GM23338 (cell line): ENCODE data around the gene EML1. TPM values are rescaled to one million over a fixed set of nuclear protein-coding genes. Genes with fewer than 3 reads are reported as not detected.

Source experiments
- ATAC-seq: fragments of 200-7000 bp; cut with Tn5 transposase; 3 replicates; pipeline ENCODE4 v1.9.1; 2020
- DNase-seq: peaks from one replicate; pipeline ENCODE4 v3.0.0-alpha.2; 2015; ENCODE audit warnings: low spot score
- H2AFZ ChIP-seq: fragments of 200-600 bp; sonication (generic); 2 replicates; pipeline ENCODE4 v1.8.0; 2016; ENCODE audit warnings: antibody characterized with exemption, mild to moderate bottlenecking, moderate library complexity
- H3F3A ChIP-seq: fragments of 200-600 bp; sonication (generic); replicated peaks from 2 replicates; pipeline ENCODE4 v1.8.0; 2017; ENCODE audit warnings: antibody characterized with exemption, mixed run types, low read depth
- H3K27ac ChIP-seq: fragments of 200-600 bp; sonication (generic); 2 replicates; pipeline ENCODE4 v1.6.1; 2016; ENCODE audit warnings: low read depth
- H3K27me3 ChIP-seq: fragments of 200-600 bp; sonication (generic); 2 replicates; pipeline ENCODE4 v1.8.0; 2016; ENCODE audit warnings: mild to moderate bottlenecking, mixed run types, moderate library complexity; ENCODE audit not compliant: insufficient read depth
- H3K36me3 ChIP-seq: fragments of 200-600 bp; sonication (generic); 2 replicates; pipeline ENCODE4 v1.8.0; 2016; ENCODE audit warnings: mild to moderate bottlenecking; ENCODE audit not compliant: insufficient read depth
- H3K4me1 ChIP-seq: fragments of 200-600 bp; sonication (generic); 2 replicates; pipeline ENCODE4 v1.8.0; 2016; ENCODE audit warnings: mild to moderate bottlenecking, moderate library complexity; ENCODE audit not compliant: insufficient read depth
- H3K4me2 ChIP-seq: fragments of 200-600 bp; sonication (generic); 2 replicates; pipeline ENCODE4 v1.7.1; 2017; ENCODE audit warnings: mixed run types
- H3K4me3 ChIP-seq: fragments of 200-600 bp; sonication (generic); 2 replicates; pipeline ENCODE4 v1.6.1; 2016; ENCODE audit warnings: mixed run types
- H3K79me2 ChIP-seq: fragments of 200-600 bp; sonication (generic); replicated peaks from 2 replicates; pipeline ENCODE4 v1.8.0; 2017; ENCODE audit warnings: mild to moderate bottlenecking; ENCODE audit not compliant: insufficient read depth
- H3K9me2 ChIP-seq: fragments of 200-600 bp; sonication (generic); 2 replicates; pipeline ENCODE4 v1.8.0; 2017; ENCODE audit not compliant: insufficient read depth
- H4K20me1 ChIP-seq: fragments of 200-600 bp; sonication (generic); replicated peaks from 2 replicates; pipeline ENCODE4 v1.8.0; 2017; ENCODE audit warnings: mild to moderate bottlenecking; ENCODE audit not compliant: insufficient read depth
- H3K27ac Mint-ChIP-seq: 2 replicates; pipeline ENCODE4 v1.8.0; 2020; ENCODE audit warnings: inconsistent platforms, mild to moderate bottlenecking, moderate library complexity, mixed read lengths
- H3K27me3 Mint-ChIP-seq: 3 replicates; pipeline ENCODE4 v1.8.0; 2022; ENCODE audit warnings: low read depth, mild to moderate bottlenecking, moderate library complexity, mixed read lengths, inconsistent platforms; ENCODE audit not compliant: insufficient read depth, poor library complexity
- H3K36me3 Mint-ChIP-seq: 3 replicates; pipeline ENCODE4 v1.8.0; 2021; ENCODE audit warnings: low read depth, mild to moderate bottlenecking, inconsistent platforms, moderate library complexity, mixed read lengths
- H3K4me1 Mint-ChIP-seq: 3 replicates; pipeline ENCODE4 v1.8.0; 2020; ENCODE audit warnings: mild to moderate bottlenecking, inconsistent platforms, mixed read lengths
- H3K4me3 Mint-ChIP-seq: 3 replicates; pipeline ENCODE4 v1.8.0; 2021; ENCODE audit warnings: moderate library complexity, mild to moderate bottlenecking, inconsistent platforms, mixed read lengths
- H3K9me3 Mint-ChIP-seq: 3 replicates; pipeline ENCODE4 v1.8.0; 2020; ENCODE audit warnings: moderate library complexity, mild to moderate bottlenecking, inconsistent platforms, mixed read lengths
- CREB1 ChIP-seq: fragments of 250-450 bp; sonication (Bioruptor Pico); IDR thresholded peaks from 2 replicates; pipeline ENCODE4 v1.5.0; 2020; ENCODE audit warnings: low read depth, mild to moderate bottlenecking, moderate library complexity
- EZH2 ChIP-seq: fragments of 200-600 bp; sonication (generic); IDR thresholded peaks from one replicate; pipeline ENCODE4 v1.8.0; 2017; ENCODE audit warnings: antibody characterized with exemption, mild to moderate bottlenecking, low read depth; ENCODE audit not compliant: unreplicated experiment
- EZH2phosphoT487 ChIP-seq: fragments of 200-600 bp; sonication (generic); IDR thresholded peaks from one replicate; pipeline ENCODE4 v1.8.1; 2018; ENCODE audit warnings: antibody characterized with exemption; ENCODE audit not compliant: unreplicated experiment
- JUNB ChIP-seq: IDR thresholded peaks from one replicate; pipeline ENCODE4 v1.6.1; 2016; ENCODE audit warnings: antibody characterized with exemption; ENCODE audit not compliant: unreplicated experiment
- NANOG ChIP-seq: IDR thresholded peaks from 2 replicates; pipeline ENCODE4 v1.6.1; 2016; ENCODE audit warnings: antibody characterized with exemption, borderline replicate concordance
- POLR2AphosphoS5 ChIP-seq: IDR thresholded peaks from 2 replicates; pipeline ENCODE4 v1.6.1; 2016; ENCODE audit warnings: antibody characterized with exemption, low read depth
- STAT1 ChIP-seq: IDR thresholded peaks from one replicate; pipeline ENCODE4 v1.6.1; 2016; ENCODE audit warnings: antibody characterized with exemption; ENCODE audit not compliant: unreplicated experiment
- ZNF114 ChIP-seq: fragments of 250-450 bp; sonication (Bioruptor Pico); IDR thresholded peaks from 2 replicates; pipeline ENCODE4 v1.5.0; 2020; ENCODE audit warnings: mild to moderate bottlenecking, moderate library complexity
- polyA plus RNA-seq: library from polyadenylated mRNA; unstranded; fragments of >200 nt; fragmentation: Nextera tagmentation; extraction: Ambion mirVana; gene quantifications from 2 replicates; pipeline ENCODE4 v1.2.1, GENCODE V29; 2016
- total RNA-seq: library from RNA; depleted of rRNA; stranded (reverse); fragments of >200 nt; shearing (Covaris generic); gene quantifications from 2 replicates; pipeline ENCODE4 v1.2.3, GENCODE V29; 2014
- TF ChIP-seq, protein P1 (sequence below): IDR thresholded peaks from 2 replicates; pipeline ENCODE4 v1.6.1; 2016; ENCODE audit warnings: antibody characterized with exemption
- TF ChIP-seq, protein P2 (sequence below): fragments of 250-450 bp; sonication (Bioruptor Pico); IDR thresholded peaks from 2 replicates; pipeline ENCODE4 v1.5.0; 2020; ENCODE audit warnings: mild to moderate bottlenecking, moderate library complexity

The EML1 gene
- total and polyA plus RNA-seq, 2 experiments from 2014 or later, result 7.0 to 18.1 TPM

DNA sequence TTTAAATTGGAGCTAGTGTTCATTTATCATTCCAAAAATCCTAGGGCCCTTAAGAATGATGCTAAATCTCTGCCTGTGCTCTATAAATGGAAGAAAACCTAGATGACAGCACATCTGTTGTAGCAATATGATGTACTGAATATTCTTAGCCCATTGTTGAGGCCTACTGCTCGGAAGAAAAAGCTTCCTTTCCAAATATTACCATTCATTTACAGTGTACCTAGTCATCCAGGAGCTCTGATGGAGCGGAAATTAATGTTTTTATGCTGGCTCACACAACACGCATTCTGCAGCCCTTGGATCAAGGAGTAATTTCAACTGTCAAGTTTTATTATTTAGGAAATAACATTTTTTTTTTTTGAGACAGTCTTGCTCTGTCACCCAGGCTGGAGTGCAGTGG lies 77.4 kb downstream of the EML1 start:
- Histone ChIP-seq H3K4me3 (no peak overlapping the region), H3K79me2 (no peaks in the 10 kb centered on the region)

More for the DNA sequence above, 77.4 kb downstream of the EML1 start:
- H3K9me2 ChIP-seq, result no peaks in the 10 kb centered on the region
- H3K27me3 ChIP-seq, result no peaks in the 10 kb centered on the region
- H3K27me3 Mint-ChIP-seq, result peaks cover 5% of the 10 kb centered on the region
- H3K4me3 Mint-ChIP-seq, result no peak overlapping the region
- H3K4me2 ChIP-seq, result no peak overlapping the region
- H3K36me3 Mint-ChIP-seq, result no peaks in the 10 kb centered on the region; the same call in 2 of the 3 replicates
- H3F3A ChIP-seq, result no peaks in the 10 kb centered on the region
- TF ChIP-seq JUNB (no peak), POLR2AphosphoS5 (no peak), STAT1 (no peak), CREB1 (CRISPR knock-in tag) (no peak), EZH2 (no peak), EZH2phosphoT487 (no peak), ZNF114 (no peak), NANOG (no peak)
- TF ChIP-seq, protein P1, sequence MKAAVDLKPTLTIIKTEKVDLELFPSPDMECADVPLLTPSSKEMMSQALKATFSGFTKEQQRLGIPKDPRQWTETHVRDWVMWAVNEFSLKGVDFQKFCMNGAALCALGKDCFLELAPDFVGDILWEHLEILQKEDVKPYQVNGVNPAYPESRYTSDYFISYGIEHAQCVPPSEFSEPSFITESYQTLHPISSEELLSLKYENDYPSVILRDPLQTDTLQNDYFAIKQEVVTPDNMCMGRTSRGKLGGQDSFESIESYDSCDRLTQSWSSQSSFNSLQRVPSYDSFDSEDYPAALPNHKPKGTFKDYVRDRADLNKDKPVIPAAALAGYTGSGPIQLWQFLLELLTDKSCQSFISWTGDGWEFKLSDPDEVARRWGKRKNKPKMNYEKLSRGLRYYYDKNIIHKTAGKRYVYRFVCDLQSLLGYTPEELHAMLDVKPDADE, result no peak
- TF ChIP-seq, protein P2, sequence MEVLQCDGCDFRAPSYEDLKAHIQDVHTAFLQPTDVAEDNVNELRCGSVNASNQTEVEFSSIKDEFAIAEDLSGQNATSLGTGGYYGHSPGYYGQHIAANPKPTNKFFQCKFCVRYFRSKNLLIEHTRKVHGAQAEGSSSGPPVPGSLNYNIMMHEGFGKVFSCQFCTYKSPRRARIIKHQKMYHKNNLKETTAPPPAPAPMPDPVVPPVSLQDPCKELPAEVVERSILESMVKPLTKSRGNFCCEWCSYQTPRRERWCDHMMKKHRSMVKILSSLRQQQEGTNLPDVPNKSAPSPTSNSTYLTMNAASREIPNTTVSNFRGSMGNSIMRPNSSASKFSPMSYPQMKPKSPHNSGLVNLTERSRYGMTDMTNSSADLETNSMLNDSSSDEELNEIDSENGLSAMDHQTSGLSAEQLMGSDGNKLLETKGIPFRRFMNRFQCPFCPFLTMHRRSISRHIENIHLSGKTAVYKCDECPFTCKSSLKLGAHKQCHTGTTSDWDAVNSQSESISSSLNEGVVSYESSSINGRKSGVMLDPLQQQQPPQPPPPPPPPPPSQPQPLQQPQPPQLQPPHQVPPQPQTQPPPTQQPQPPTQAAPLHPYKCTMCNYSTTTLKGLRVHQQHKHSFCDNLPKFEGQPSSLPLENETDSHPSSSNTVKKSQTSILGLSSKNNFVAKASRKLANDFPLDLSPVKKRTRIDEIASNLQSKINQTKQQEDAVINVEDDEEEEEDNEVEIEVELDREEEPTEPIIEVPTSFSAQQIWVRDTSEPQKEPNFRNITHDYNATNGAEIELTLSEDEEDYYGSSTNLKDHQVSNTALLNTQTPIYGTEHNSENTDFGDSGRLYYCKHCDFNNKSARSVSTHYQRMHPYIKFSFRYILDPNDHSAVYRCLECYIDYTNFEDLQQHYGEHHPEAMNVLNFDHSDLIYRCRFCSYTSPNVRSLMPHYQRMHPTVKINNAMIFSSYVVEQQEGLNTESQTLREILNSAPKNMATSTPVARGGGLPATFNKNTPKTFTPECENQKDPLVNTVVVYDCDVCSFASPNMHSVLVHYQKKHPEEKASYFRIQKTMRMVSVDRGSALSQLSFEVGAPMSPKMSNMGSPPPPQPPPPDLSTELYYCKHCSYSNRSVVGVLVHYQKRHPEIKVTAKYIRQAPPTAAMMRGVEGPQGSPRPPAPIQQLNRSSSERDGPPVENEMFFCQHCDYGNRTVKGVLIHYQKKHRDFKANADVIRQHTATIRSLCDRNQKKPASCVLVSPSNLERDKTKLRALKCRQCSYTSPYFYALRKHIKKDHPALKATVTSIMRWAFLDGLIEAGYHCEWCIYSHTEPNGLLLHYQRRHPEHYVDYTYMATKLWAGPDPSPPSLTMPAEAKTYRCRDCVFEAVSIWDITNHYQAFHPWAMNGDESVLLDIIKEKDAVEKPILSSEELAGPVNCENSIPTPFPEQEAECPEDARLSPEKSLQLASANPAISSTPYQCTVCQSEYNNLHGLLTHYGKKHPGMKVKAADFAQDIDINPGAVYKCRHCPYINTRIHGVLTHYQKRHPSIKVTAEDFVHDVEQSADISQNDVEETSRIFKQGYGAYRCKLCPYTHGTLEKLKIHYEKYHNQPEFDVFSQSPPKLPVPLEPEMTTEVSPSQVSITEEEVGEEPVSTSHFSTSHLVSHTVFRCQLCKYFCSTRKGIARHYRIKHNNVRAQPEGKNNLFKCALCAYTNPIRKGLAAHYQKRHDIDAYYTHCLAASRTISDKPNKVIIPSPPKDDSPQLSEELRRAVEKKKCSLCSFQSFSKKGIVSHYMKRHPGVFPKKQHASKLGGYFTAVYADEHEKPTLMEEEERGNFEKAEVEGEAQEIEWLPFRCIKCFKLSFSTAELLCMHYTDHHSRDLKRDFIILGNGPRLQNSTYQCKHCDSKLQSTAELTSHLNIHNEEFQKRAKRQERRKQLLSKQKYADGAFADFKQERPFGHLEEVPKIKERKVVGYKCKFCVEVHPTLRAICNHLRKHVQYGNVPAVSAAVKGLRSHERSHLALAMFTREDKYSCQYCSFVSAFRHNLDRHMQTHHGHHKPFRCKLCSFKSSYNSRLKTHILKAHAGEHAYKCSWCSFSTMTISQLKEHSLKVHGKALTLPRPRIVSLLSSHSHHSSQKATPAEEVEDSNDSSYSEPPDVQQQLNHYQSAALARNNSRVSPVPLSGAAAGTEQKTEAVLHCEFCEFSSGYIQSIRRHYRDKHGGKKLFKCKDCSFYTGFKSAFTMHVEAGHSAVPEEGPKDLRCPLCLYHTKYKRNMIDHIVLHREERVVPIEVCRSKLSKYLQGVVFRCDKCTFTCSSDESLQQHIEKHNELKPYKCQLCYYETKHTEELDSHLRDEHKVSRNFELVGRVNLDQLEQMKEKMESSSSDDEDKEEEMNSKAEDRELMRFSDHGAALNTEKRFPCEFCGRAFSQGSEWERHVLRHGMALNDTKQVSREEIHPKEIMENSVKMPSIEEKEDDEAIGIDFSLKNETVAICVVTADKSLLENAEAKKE (CRISPR knock-in tag), result no peak
- peaks cover 37% of the 10 kb centered on the region for H3K4me1 ChIP-seq
- ATAC-seq (no peak), DNase-seq (no peak)
- H3K36me3 ChIP-seq, result no peaks in the 10 kb centered on the region
- H3K9me3 Mint-ChIP-seq, result no peaks in the 10 kb centered on the region
- no peaks in the 10 kb centered on the region for H4K20me1 ChIP-seq
- H2AFZ ChIP-seq, result no peak overlapping the region
- H3K27ac ChIP-seq, result no peak overlapping the region
- H3K27ac Mint-ChIP-seq, result no peak overlapping the region
- peaks cover 42% of the 10 kb centered on the region for H3K4me1 Mint-ChIP-seq
